GM21447 (cell line): Measurements from ENCODE around the gene KCNJ1.
A peak's percentile ranks its signal among the peaks of the same experiment; 100 is the strongest.

Source experiments
- ATAC-seq: cut with Tn5 transposase; IDR thresholded peaks from one replicate; pipeline ENCODE4 v1.9.1; 2021; ENCODE audit not compliant: unreplicated experiment

Gene KCNJ1

GRCh38 chr11:128796270-128796669 is 70.8 kb downstream of the KCNJ1 start:
- ATAC-seq = peak; percentile 97

- ATAC-seq = no peak
Observed at GRCh38 chr11:128790196-128790595, 76.9 kb downstream of the KCNJ1 start.

GRCh38 chr11:128789497-128790150 is 77.5 kb downstream of the KCNJ1 start:
- ATAC-seq = no peak
